GOT3 (cell line): ENCODE data around the gene MMP3.
"Not testable (repeated sequence)": the region's sequence is repeated elsewhere in the genome, so short reads cannot be mapped to it uniquely, and the experiment has no call there.

Source experiments
- DNase-seq: peaks from one replicate; lab custom pipeline; 2025; ENCODE audit warnings: mixed read lengths; lab: John Stamatoyannopoulos, UW

The MMP3 gene

DNA sequence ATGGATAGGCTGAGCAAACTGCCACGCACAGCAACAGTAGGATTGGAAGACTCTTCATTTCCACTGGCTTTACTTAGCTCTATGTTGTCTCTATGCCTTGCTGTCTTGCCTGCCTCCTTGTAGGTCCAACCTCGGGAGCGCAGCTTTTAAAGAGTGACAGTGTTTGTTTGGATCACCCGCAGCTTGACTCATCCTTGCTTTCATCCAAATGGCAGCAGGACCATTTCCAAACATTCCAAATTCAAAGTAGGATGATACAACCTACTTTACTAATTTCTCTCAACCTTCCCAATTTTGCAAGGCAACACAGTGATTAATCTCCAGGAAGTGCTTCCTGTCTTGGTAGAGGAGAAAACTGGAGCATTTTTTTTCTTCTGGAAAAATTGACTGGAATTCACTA lies at the start of gene MMP3:
TSS of gene MMP3 (minus strand) at position 121 of the 400 bp plus-strand sequence. CDS start at position 58, 63 bp downstream.
- no peak for DNase-seq

DNA sequence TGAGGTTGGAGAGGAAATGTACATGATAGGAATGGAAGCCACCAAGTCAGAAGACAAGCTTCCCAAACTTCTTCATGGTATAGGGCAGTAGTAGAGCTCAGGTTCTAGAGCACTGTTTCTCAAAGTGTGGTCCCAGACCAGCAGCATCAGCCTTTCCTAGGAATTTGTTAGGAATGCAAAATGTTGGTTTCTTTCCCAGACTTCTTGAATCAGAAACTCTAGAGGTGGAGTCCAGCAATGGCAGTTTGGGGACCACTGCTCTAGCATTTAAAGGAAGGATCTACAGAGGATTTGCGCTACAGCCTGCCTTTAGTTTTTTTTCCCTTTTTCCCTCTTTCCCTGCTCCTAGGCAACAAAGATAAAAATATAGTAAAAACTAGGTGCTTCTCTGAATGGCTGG lies 48.3 kb upstream of the MMP3 start:
- no peak for DNase-seq

DNA sequence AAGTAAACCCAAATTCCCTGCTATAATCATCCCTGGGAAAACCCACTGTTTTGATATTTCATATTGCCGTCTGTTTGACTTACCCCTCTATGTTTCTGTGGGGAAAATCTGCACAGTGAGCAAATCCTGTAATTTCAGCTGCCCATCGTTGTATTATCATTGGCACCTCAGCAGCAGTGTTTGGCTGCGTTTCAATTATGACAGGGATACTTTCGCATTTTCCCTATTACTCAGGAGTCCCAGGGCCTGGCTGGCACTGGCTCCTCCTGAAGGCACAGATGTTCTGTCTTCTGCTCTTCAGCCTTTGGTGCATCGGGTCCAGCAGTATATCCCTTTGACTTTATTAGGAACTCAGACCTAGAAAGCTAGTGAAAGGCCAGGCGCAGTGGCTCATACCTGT lies 43.6 kb upstream of the MMP3 start:
- DNase-seq, result no peak

DNA sequence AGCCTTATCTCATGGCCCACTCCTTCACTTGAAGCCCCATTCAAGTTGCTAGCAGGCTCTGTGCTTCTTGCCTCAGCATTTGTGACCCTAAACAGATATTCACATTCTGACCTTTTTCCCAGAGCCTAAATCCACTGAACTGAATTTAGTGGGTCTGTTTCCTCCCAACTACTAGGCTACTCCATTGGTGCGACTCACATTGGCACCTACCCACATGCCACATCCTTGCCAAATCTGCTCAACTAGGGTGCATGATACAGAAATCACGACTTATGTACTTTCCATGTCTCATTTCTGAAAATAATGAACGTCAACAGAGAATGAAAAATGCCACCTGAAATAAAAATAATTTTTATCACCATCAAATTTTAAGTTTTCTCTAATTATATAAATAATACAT lies 39.7 kb upstream of the MMP3 start:
- no peak for DNase-seq

DNA sequence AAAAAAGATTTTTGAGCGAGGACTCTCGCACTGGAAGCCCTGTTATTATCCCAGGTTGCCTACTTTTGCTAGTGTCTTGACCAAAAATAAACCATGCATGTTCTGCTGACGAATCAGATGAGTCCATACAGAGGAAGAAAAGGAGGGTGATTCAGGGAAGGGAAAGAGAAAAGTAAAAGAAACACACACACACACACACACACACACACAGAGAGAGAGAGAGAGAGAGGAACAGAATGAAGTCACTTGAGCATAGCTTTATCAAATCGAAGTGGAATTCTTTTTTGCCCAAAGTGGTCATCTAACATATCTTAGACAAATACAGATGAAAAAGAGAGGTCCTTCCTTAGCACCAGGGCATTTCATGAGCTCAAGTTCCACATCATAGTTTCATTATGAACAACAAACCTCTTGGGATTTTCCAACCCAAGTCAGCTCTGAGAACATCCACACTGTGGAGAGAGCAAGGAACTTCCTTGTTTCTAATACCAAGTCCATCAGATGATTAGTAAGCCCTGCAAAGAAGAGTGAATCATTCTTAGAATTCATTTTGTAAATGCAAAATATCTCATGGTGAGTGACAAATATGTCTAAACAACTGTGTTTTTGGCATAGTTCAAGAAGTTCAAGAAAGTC lies 39.1 kb upstream of the MMP3 start:
- no peak for DNase-seq

DNA sequence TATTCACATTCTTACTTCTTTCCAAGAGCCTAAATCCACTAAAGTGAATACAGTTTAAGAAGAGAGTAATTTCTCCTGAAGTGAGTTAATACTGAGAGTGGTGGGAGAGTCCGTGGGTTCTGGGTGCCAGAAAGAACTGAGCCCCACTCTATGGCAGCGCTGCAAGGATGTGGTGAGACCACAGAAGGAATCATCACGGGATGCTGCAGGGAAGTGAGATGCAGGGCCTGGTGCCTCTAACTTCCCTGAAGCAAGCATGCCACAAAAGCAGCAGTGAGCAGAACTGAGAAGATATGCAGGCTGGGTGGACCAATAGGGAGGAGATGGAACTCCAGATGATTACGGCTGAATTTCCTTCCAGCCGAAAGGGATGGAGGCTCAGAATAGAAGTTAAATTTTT lies 36.4 kb upstream of the MMP3 start:
- DNase-seq, result no peak

DNA sequence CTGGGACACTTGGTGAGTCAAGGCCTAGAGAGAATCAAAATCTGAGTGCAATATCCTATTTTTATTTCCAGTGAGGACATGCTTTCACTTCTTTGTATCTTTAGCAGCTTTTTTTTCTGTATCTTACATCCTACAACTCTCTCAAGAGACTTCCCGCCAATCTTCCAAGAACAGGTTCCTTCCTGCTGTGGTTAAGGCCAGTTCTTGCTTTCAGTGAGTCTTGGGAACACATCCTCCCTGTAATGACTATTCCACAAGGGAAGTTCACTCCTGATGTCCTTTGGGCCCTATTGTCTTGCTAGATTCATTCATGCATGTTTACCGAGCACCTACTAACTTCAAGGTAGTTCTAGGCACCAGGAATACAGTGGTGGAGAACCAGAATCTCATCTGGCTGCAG lies 35.2 kb upstream of the MMP3 start:
- no peak for DNase-seq

DNA sequence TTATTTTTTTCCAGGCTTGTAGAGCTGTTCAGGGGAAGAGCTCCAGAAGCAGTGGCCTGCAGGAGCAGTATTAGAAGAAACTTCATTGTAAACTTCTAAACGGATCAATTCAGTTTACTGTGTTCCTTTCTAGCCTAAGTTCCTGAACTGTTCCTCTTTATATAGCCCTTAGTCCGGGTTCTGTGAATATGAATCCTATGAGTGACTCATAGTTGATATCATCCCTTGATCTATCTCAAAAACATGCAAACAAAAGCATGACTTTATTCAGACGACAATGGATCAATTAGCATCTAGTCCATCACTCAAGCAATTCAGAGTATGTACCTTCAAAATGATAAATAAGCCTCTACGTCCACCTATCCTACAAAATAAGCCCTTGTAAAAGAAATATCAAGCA lies 31.4 kb upstream of the MMP3 start, which contains the start of gene MMP12:
TSS of gene MMP12 (minus strand) at position 131 of the 400 bp plus-strand sequence. CDS start at position 86, 45 bp downstream.
- no peak for DNase-seq

DNA sequence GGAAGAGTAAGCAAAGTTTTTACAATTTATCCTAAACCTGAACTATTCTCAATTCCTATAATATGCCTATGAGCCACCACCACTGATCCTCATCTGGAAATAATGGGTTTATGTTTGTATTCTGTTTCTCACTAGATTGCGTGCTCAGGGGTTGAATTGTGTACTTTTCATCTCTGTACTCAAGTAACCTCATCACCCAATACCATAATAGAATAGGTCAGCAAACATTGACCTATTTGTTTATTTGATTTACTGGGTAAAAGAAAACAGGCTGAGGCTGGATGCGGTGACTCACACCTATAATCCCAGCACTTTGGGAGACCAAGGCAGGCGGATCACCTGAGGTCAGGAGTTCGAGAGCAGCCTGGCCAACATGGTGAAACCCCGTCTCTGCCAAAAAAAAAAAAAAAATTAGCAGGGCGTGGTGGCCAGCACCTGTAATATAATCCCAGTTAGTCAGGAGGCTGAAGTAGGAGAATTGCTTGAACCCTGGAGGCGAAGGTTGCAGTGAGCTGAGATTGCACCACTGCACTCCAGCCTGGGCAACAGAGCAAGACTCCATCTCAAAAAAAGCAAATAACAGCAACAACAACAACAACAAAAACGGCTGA lies 26.1 kb upstream of the MMP3 start:
- not testable (repeated sequence) for DNase-seq

DNA sequence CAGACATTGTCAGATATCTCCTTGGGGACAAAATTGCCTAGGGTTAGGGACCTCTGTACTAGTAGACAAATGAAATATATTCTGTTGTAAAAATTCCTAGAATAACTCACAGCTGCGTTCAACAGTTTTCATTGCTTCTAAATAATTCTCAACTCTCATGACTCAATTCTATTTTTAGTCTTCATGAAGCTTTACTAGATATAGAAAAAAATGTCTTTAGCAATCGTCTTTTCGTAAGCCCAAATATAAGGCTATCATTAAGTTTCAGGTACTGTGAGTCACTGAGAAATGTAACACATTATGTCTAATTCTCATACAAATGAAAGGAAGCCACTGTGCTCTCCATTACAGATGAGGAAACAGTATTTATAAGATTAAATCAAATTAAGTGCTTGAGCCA lies 24.9 kb upstream of the MMP3 start:
- DNase-seq, result no peak

DNA sequence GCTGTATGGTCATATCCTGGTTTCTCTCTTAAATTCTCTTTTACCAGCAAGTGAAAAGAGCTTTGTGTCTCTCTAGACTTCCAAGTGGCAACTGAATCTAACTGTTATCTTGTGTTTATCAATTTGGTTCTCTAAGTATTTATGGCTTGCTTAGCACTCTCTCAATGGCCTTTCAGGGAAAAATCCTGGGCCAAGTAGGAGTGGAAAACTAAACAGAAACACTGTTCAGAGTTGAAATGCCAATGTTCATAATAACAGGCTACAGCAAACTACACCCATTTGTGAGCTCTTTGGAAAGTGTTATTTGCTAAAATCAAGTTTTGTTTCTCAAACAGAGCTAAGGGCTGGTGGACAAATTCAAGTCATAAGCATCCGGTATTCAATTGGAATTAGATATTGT lies 21.3 kb upstream of the MMP3 start:
- DNase-seq, result no peak

DNA sequence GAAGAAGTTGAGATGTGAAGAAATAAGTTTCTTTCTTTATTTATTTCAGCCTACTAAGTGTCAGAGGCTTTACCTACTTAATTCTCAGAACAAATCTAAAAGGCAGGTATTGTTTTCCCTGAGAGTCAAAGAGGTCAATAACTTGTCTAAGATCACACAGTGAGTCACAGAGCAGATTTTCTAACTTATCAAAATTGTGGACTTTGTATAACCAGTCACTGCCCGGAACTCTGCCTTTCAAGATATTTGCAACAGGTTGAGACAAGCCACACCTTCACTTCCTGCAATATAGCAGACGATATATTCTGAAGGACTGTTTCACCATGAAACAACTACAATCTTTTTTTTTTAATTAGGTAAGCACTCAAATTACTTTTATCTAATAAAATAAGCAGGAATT lies 10.5 kb upstream of the MMP3 start:
- DNase-seq, result no peak

DNA sequence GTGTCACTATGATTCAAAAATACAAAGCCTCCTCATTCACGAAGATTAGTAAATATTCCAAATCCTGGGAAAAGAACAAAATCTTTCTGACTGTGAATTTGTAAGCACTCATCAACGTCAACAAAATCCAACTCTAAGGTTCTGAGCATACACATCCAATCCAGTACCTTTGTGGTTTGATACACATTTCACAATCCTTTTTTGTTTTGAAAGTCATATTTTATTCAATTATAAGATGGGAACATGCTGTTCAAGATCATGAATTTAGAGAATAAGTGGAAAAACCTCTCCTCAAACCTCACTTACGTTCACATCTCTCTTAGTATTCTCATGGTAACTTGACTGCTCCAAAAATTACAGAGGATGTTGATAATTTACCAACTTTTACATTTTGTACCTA lies 9.6 kb upstream of the MMP3 start:
- DNase-seq, result no peak

DNA sequence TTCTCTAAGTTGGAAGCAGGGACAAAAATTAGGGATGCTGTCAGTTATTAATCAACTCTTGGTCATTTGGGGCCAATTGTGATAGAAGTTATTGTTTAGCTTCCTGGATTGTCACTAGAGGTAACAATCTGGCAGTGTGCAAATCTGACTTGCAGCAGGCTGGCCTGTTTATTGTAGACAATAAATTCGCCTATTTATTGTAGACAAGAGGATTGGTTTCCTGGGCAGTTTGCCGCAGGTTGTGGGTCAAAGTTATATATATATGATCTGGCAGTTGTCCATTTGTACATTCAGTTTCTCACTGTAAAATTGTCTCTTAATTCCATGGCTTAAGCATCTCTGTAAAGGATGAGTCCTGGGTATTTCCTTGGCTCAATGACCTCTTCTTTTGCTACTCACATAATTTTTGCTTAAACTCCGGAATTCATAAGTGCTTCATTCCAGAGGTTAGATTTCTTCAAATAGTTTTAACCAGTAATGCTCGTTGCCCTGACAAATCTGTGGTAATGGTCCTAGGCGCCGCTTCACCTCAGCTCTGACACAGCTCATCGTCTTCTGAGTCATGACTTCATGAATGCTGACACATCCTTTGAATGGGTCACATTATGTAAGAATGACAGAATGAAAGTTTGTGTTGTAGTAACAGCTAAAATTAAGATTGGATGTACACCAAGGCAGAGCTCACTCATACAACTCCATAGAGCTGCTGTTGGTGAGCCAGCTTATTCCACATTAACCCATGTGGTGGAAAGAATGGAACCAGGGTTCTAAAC lies 7.8 kb upstream of the MMP3 start:
- DNase-seq, result no peak

DNA sequence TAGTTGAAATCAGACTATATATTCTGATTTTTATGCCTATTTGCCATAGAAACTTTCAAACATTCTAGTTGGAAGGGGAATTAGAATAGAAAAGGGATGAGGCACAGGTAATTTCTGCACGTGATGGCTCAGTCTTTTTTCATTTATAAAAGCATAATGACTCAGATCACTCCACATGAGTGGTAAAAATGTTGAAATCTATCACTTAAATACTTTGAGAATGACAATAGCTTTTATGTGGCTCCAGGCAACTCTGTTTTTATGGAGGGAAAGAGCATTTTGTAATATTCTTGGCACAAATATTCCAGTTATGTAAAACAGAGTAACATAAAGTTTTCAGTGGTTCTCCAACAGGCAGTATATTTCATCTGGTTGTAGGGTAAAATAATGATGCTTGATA lies 5.9 kb upstream of the MMP3 start:
- DNase-seq, result no peak

DNA sequence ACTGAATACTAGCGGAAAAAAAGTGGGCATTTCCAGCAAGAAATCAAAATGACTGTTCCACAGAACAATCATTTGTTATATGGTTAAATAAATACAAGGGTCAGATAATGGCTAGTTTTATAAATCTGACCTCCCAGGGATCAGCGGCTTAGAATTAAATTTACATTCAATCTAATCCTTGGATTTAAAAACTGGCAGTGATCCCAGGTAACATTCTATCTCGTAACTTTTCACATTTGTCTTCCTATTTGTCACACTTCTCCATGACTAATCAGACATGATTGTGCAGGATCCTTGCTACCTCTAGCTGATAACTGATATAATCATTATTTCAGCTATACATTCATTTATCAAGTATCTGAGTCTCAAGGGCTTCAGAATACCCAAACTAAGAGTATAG lies 2.9 kb upstream of the MMP3 start:
- DNase-seq, result no peak

DNA sequence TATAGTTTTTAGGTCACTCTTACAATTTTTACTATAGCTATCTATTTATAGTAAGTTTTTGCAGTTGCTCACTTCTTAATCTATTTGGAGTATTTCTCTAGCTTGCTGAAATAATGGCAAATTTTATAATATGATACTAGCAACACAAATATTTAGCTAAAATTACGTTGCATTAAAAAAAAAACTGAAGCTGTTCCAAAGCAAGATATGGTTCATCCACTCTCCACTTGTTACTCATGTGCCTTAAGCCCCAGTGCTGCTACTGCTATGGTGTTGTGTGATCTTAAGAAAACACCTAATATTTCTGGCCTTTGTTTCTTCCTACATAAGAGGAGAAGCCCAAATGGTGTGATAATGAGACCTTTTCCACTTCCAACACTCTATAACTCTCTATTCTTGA lies 479 bp downstream of the MMP3 start:
- no peak for DNase-seq

DNA sequence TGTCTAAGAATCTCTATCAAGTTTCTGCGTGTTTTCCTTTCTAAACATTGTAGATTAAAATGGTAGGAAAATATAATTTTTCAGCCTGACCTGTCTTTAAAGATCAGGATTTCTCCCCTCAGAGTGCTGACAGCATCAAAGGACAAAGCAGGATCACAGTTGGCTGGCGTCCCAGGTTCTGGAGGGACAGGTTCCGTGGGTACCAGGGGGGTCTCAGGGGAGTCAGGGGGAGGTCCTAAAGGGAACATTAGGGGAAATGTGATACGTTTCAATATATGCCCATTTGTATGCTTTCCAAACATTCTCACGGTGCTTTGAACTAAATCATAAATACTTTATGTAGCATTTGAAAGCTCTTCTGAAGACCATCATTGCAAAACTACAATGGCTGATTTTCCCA lies 3.4 kb downstream of the MMP3 start:
- no peak for DNase-seq

DNA sequence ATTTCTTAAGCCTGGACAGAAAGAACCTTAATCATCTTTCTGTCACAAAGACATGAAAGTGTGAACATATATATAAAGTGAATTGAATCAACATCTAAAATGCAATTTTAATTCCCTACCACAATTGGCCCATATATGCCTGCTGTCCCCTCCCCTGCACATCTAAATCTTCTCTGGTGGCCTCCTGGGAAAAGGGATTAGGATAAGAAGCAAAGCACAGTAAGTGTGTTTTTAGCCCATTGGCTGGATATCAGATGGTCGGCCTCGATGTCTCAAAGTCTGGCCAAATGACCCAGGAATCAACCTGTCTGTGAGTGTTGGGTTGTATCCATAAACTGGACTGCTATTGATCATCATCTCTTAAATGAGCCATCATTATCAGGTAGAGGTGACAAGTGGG lies 5.8 kb downstream of the MMP3 start:
- no peak for DNase-seq

DNA sequence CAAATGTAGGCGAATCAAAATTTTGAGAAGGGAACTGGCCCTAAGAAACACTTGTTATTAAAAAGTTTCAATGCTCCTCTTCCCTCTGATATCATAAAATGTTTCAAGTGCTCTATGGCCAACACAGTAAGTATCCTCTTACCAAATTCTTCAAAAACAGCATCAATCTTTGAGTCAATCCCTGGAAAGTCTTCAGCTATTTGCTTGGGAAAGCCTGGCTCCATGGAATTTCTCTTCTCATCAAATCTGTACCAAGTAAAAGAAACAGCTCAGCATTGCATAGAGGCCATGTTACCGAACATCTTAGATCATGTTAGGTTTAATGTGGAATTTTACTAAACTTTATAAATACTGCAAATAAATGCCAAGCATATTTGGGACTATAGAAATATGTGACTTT lies 6.3 kb downstream of the MMP3 start:
- no peak for DNase-seq

DNA sequence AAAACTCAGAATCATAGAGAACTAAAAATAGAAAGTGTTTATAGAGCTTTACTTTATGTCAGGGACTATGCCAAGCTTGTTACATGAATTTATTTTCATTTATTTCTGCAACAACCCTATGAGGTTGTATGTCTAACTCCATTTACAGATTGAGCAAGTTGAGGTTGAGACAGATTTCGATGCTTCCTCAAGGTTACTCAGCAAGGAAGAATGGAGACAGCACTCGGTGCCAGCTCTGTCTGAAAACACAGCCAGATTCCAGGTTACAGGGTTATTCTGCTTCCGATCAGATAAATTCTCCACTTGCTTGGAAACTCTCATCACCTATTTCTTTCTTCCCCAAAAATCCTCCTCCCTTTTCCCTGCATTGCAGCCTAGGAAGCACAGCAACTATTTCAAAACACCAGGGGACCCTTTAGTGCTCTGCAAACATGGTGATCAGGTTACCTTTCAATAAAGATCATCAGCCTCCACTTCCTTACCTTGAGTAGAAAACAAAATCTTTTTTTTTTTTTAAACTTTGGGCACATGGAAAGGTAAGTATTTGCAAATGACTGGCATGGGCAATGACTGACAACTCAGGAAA lies 7.0 kb downstream of the MMP3 start:
- DNase-seq, result no peak

DNA sequence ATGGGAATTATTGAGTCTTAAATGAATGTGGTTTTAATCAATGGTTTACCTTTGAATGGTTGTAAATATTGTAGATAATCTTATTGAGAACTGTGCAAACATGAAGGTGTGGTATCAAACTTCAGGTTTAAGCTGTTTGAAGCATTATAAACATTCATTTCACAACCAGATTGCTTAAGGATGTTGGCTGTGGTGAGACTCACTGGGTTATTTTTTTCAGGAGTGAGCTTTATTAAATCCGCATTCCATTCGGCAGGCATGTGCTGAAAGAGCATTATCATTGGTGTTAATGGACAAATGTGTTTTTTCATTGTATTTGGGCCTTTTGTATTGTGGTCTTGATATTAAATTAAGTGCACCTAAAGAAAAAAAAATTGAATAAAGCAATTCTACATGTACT lies 9.7 kb downstream of the MMP3 start:
- no peak for DNase-seq

DNA sequence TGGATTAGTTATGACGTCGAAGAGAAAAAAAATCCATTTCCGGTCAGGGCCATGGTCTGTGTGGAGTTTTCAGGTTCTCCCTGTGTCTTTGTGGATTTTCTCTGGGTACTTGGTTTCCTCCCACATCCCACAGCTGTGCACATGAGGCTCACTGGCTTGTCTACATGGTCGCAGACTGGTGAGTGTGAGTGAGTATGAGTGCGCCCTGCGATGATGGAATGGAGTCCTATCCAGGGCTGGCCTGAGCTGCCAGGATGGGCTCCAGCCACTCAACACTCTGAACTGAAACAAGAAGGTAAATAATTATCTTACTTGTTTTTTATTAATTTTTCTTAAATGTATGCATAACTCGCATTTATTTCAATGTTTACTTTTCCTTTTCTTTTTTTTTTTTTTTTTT lies 10.8 kb downstream of the MMP3 start:
- DNase-seq, result no peak
